H9 (cell line): Measurements from ENCODE around the gene KDM4C. TPM values are rescaled to one million over a fixed set of nuclear protein-coding genes. Genes with fewer than 3 reads are reported as not detected.

Source experiments
- DNase-seq: peaks from one replicate; pipeline ENCODE4 v3.0.0-alpha.2; 2017
- H2AFZ ChIP-seq: one replicate; pipeline ENCODE4 v1.6.1; 2013; ENCODE audit warnings: mild to moderate bottlenecking, low read length, control low read depth, moderate library complexity
- H2AK5ac ChIP-seq: 2 replicates; pipeline ENCODE4 v1.6.1; 2013; ENCODE audit warnings: low read length, control low read depth, mixed read lengths; ENCODE audit not compliant: insufficient read length
- H2BK120ac ChIP-seq: one replicate; pipeline ENCODE4 v1.6.1; 2013; ENCODE audit warnings: low read depth, mild to moderate bottlenecking, low read length, control low read depth, inconsistent platforms; ENCODE audit not compliant: poor library complexity, severe bottlenecking
- H2BK12ac ChIP-seq: 2 replicates; pipeline ENCODE4 v1.6.1; 2013; ENCODE audit warnings: low read length, control low read depth, mixed read lengths, low read depth; ENCODE audit not compliant: insufficient read length
- H2BK15ac ChIP-seq: 2 replicates; pipeline ENCODE4 v1.6.1; 2013; ENCODE audit warnings: low read depth, low read length, control low read depth
- H2BK20ac ChIP-seq: one replicate; pipeline ENCODE4 v1.6.1; 2013; ENCODE audit warnings: low read depth, mild to moderate bottlenecking, low read length, control low read depth, inconsistent platforms; ENCODE audit not compliant: poor library complexity, severe bottlenecking
- H2BK5ac ChIP-seq: 2 replicates; pipeline ENCODE4 v1.6.1; 2013; ENCODE audit warnings: low read length, control low read depth, mixed read lengths; ENCODE audit not compliant: insufficient read length
- H3K14ac ChIP-seq: 2 replicates; pipeline ENCODE4 v1.6.1; 2013; ENCODE audit warnings: low read length, control low read depth; ENCODE audit not compliant: insufficient read depth
- H3K18ac ChIP-seq: 2 replicates; pipeline ENCODE4 v1.6.1; 2013; ENCODE audit warnings: low read depth, mild to moderate bottlenecking, mixed read lengths, low read length, control low read depth; ENCODE audit not compliant: insufficient read length
- H3K23ac ChIP-seq: 2 replicates; pipeline ENCODE4 v1.6.1; 2013; ENCODE audit warnings: low read length, control low read depth, mixed read lengths, low read depth; ENCODE audit not compliant: insufficient read length
- H3K23me2 ChIP-seq: 2 replicates; pipeline ENCODE4 v1.6.1; 2013; ENCODE audit warnings: low read depth, mild to moderate bottlenecking, mixed read lengths, low read length, control low read depth; ENCODE audit not compliant: insufficient read length, poor library complexity, severe bottlenecking
- H3K27ac ChIP-seq: 2 replicates; pipeline ENCODE4 v1.5.1; 2013; ENCODE audit warnings: low read length, control low read depth, mixed read lengths, low read depth; ENCODE audit not compliant: insufficient read length
- H3K27me3 ChIP-seq: 2 replicates; pipeline ENCODE4 v1.6.1; 2013; ENCODE audit warnings: low read length, control low read depth, inconsistent platforms; ENCODE audit not compliant: insufficient read depth
- H3K4ac ChIP-seq: 2 replicates; pipeline ENCODE4 v1.6.1; 2013; ENCODE audit warnings: low read depth, mild to moderate bottlenecking, control low read depth, inconsistent platforms, low read length, moderate library complexity
- H3K4me1 ChIP-seq: 2 replicates; pipeline ENCODE4 v1.6.1; 2013; ENCODE audit warnings: low read length, control low read depth, inconsistent platforms; ENCODE audit not compliant: insufficient read depth
- H3K4me2 ChIP-seq: 2 replicates; pipeline ENCODE4 v1.6.1; 2013; ENCODE audit warnings: low read length, control low read depth, mixed read lengths; ENCODE audit not compliant: insufficient read length, insufficient read depth
- H3K56ac ChIP-seq: 2 replicates; pipeline ENCODE4 v1.6.1; 2013; ENCODE audit warnings: low read depth, mild to moderate bottlenecking, mixed read lengths, low read length, control low read depth; ENCODE audit not compliant: insufficient read length
- H3K79me1 ChIP-seq: 2 replicates; pipeline ENCODE4 v1.6.1; 2013; ENCODE audit warnings: low read depth, mild to moderate bottlenecking, moderate library complexity, low read length, control low read depth, inconsistent platforms; ENCODE audit not compliant: insufficient read depth, poor library complexity, severe bottlenecking
- H3K79me2 ChIP-seq: 2 replicates; pipeline ENCODE4 v1.6.1; 2013; ENCODE audit warnings: low read length, control low read depth, inconsistent platforms; ENCODE audit not compliant: insufficient read depth
- H3K9ac ChIP-seq: 2 replicates; pipeline ENCODE4 v1.6.1; 2013; ENCODE audit warnings: low read length, control low read depth, mixed read lengths; ENCODE audit not compliant: insufficient read length; ENCODE audit errors: extremely low read depth
- H3K9me3 ChIP-seq: one replicate; pipeline ENCODE4 v1.6.1; 2013; ENCODE audit warnings: low read depth, low read length, inconsistent platforms; ENCODE audit not compliant: control insufficient read depth
- H3T11ph ChIP-seq: one replicate; pipeline ENCODE4 v1.6.1; 2013; ENCODE audit warnings: mild to moderate bottlenecking, low read length, control low read depth, inconsistent platforms
- H4K20me1 ChIP-seq: one replicate; pipeline ENCODE4 v1.6.1; 2013; ENCODE audit not compliant: control insufficient read depth, insufficient read length, insufficient read depth
- H4K5ac ChIP-seq: 2 replicates; pipeline ENCODE4 v1.6.1; 2013; ENCODE audit warnings: low read depth, mild to moderate bottlenecking, mixed read lengths, low read length, control low read depth; ENCODE audit not compliant: insufficient read length
- H4K8ac ChIP-seq: replicated peaks from 2 replicates; pipeline ENCODE4 v1.6.1; 2013; ENCODE audit warnings: low read length, control low read depth, mixed read lengths, low read depth; ENCODE audit not compliant: insufficient read length
- H4K91ac ChIP-seq: 2 replicates; pipeline ENCODE4 v1.6.1; 2013; ENCODE audit warnings: low read depth, mild to moderate bottlenecking, moderate library complexity, mixed read lengths, low read length, control low read depth; ENCODE audit not compliant: insufficient read length
- H3K27ac Mint-ChIP-seq, 3 experiments: 2 replicates in 2 of 3; 3 replicates in 1 of 3; pipeline ENCODE4 v1.8.0; 2020 to 2021; ENCODE audit warnings: mixed read lengths in 3 of 3, mild to moderate bottlenecking in 1 of 3, moderate library complexity in 1 of 3
- H3K27me3 Mint-ChIP-seq: 2 replicates; pipeline ENCODE4 v1.8.0; 2021; ENCODE audit warnings: low read depth, mild to moderate bottlenecking, moderate library complexity, mixed read lengths
- H3K36me3 Mint-ChIP-seq, 3 experiments: 2 replicates in 2 of 3; 3 replicates in 1 of 3; pipeline ENCODE4 v1.8.0; 2020 to 2021; ENCODE audit warnings: low read depth in 3 of 3, mixed read lengths in 3 of 3; ENCODE audit not compliant: insufficient read depth in 1 of 3
- H3K4me1 Mint-ChIP-seq, 2 experiments: 2 replicates each; pipeline ENCODE4 v1.8.0; 2020; ENCODE audit warnings: mixed read lengths in 2 of 2
- H3K4me3 Mint-ChIP-seq, 2 experiments: 2 replicates in 1 of 2; 3 replicates in 1 of 2; pipeline ENCODE4 v1.8.0; 2020 to 2021; ENCODE audit warnings: mild to moderate bottlenecking in 2 of 2, mixed read lengths in 2 of 2, moderate library complexity in 1 of 2
- H3K9me3 Mint-ChIP-seq, 2 experiments: 2 replicates in 1 of 2; 3 replicates in 1 of 2; pipeline ENCODE4 v1.8.0; 2020; ENCODE audit warnings: mild to moderate bottlenecking in 2 of 2, mixed read lengths in 2 of 2, moderate library complexity in 1 of 2
- WGBS: extraction: QIAGEN DNeasy Blood & Tissue Kit; methylation state at CpG from one replicate; pipeline ENCODE4 v1.1.7; 2013; ENCODE audit warnings: missing lambda C conversion rate, low lambda C conversion rate, mixed read lengths; ENCODE audit not compliant: insufficient read length; ENCODE audit errors: extremely low coverage; 5-methylcytosine and 5-hydroxymethylcytosine counted together
- total RNA-seq: library from RNA; stranded (reverse); gene quantifications from 2 replicates; pipeline ENCODE4 v1.2.1, GENCODE V29; 2021
- TF ChIP-seq, protein P1 (sequence below): fragments of 200-600 bp; sonication (generic); conservative IDR thresholded peaks from 3 replicates; pipeline ENCODE4 v1.8.0; 2021; ENCODE audit warnings: antibody characterized with exemption, mild to moderate bottlenecking

KDM4C gene
- total RNA-seq, 1 experiment from 2014 or later = 24.0 TPM

DNA sequence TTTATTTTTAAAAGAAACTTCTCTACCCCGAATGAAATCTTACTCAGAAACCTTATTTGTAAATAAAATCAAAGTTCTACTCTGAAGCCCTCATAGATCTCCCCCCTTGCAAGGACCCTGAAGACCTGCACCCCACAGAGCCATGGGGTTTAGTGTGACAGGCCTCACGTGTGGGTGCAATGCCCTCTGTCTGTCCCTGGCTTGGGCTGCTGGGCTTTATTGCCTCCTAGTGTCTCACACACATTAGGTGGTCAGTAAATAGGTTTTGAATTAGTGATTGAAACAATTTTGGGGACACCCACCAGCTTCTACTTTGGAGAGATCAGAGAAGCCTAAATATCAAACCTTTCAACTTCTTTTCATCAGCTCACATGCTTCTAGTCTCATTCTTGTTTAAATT lies 403.7 kb downstream of the KDM4C start:
- Histone ChIP-seq H3K4ac (no peak overlapping the region), H3K79me1 (no peaks in the 10 kb centered on the region), H3K79me2 (no peaks in the 10 kb centered on the region), H2BK20ac (no peak overlapping the region), H3K9ac (no peak overlapping the region), H2AK5ac (no peak overlapping the region), H2BK120ac (no peak overlapping the region), H2BK12ac (no peak overlapping the region), H3T11ph (no peak overlapping the region), H4K5ac (no peak overlapping the region), H3K27ac (no peak overlapping the region), H3K23me2 (no peaks in the 10 kb centered on the region), H3K56ac (no peak overlapping the region), H4K20me1 (no peaks in the 10 kb centered on the region), H3K18ac (no peak overlapping the region), H3K27me3 (no peaks in the 10 kb centered on the region), H3K4me1 (no peaks in the 10 kb centered on the region), H3K23ac (no peak overlapping the region), H3K14ac (no peak overlapping the region), H3K9me3 (no peaks in the 10 kb centered on the region), H4K91ac (no peak overlapping the region), H2BK15ac (no peak overlapping the region), H4K8ac (no peak overlapping the region), H2AFZ (no peak overlapping the region), H2BK5ac (no peak overlapping the region), H3K4me2 (no peak overlapping the region)
- Mint-ChIP-seq H3K36me3 (peaks cover 0 to 3% (median 2%) of the 10 kb centered on the region in 3 experiments; a peak in 4 of 7 replicates), H3K4me3 (no peak overlapping the region), H3K9me3 (no peaks in the 10 kb centered on the region), H3K4me1 (peaks cover 3 to 9% of the 10 kb centered on the region in 2 experiments), H3K27me3 (no peaks in the 10 kb centered on the region), H3K27ac (no peak overlapping the region; a peak in 1 of 7 replicates)
- no peak for DNase-seq
- no CpG with 5 or more reads among the region's 2 CpGs for WGBS
- TF ChIP-seq, protein P1, sequence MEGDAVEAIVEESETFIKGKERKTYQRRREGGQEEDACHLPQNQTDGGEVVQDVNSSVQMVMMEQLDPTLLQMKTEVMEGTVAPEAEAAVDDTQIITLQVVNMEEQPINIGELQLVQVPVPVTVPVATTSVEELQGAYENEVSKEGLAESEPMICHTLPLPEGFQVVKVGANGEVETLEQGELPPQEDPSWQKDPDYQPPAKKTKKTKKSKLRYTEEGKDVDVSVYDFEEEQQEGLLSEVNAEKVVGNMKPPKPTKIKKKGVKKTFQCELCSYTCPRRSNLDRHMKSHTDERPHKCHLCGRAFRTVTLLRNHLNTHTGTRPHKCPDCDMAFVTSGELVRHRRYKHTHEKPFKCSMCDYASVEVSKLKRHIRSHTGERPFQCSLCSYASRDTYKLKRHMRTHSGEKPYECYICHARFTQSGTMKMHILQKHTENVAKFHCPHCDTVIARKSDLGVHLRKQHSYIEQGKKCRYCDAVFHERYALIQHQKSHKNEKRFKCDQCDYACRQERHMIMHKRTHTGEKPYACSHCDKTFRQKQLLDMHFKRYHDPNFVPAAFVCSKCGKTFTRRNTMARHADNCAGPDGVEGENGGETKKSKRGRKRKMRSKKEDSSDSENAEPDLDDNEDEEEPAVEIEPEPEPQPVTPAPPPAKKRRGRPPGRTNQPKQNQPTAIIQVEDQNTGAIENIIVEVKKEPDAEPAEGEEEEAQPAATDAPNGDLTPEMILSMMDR = no peak
